GM21367 (cell line): ENCODE results near the gene KLK5.
"Not testable (repeated sequence)": the region's sequence is repeated elsewhere in the genome, so short reads cannot be mapped to it uniquely, and the experiment has no call there.

ENCODE experiments used
- ATAC-seq: cut with Tn5 transposase; IDR thresholded peaks from one replicate; pipeline ENCODE4 v1.9.1; 2021; ENCODE audit not compliant: unreplicated experiment

KLK5 gene

GRCh38 chr19:50952910-50953309 is at the start of gene KLK5:
TSS of gene KLK5 (minus strand) at chr19:50953038. CDS start at chr19:50952657, 381 bp downstream.
- ATAC-seq: no peak

DNA sequence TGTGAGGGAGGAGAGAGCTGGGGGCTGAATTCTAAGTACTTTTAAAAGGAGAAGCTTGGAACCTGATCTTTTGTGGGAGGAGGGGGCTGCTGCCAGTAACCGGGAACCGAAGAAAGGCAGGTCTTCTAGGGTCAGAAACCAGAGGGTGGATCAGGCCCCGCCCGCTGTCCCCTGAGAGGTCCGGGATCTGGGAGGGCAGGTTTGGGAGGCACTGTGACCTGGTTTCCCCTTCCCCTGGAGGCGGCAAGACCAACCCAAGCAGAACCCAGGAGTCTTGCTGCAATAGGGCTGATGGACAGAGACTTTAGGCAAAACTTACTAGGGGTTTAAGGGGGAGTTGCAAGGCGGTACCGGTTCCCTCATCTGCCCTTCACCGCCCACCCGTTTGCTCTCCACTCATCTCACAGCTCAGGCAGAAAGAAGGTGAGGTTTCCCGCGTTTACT is 49.3 kb upstream of the KLK5 start:
- ATAC-seq: no peak

DNA sequence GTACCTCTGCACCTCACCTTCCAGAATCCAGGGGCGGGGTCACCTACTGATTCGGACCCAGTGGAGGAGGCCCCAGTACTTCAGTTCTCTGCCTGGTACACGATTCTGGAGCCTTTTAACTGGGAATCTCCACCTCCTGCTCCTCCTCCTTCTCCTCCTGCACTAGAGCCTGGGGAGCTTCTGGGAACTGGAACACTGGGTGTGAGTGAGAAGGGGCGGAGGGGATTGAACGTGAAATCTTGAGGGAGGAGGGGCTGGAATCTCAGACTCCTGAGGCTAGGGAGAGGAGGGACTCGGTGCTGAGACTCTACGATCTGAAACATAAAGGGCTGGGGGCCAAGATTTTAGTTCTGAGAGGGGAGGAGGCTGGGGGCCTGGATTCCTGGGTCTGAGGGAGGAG is 48.7 kb upstream of the KLK5 start, which contains the start of gene KLK8:
TSS of gene KLK8 (minus strand) at position 90 of the 400 bp plus-strand sequence. CDS start 437 bp downstream, outside the sequence.
- no peak for ATAC-seq

GRCh38 chr19:51000981-51001380 is 48.1 kb upstream of the KLK5 start:
- no peak for ATAC-seq

DNA sequence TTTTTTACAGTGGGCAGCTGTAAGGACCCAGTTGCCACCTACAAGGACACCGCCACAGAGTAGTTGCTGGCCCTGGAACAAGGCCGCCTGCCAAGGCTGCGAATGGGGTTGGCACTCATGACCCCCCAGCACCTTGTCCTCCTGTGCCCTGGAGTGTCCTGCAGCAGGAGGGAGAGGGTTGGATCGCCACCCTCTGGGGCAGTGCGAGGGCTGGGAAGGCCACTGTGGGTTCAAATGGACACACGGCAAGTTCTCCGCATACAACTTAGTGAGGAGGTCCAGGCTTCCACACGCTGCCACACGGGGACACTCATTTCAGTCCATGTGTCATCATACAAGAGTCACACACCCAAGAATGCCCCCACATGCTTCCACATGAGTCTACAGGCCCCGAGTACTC is 47.6 kb upstream of the KLK5 start:
- ATAC-seq: no peak

DNA sequence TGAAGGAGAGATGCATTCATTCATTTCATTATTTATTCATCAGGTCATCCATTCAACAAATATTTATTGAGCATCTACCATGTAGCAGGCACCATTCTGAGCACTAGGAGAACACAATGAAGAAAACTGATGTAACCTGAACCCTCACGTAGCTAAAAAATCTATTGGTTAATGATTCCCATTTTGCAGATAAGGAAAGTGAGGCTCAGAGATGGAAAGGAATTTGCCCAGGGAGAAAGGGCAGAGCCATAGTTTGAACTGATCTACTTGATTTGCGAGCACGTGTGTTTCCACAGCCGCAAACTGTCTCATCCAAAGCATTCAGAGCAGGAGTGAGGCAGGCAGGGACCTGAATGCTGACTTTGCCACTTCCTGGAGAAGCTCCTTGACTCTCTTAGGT is 45.8 kb upstream of the KLK5 start:
- ATAC-seq: no peak

- ATAC-seq: no peak
Observed at GRCh38 chr19:50998061-50998460, 45.2 kb upstream of the KLK5 start.

GRCh38 chr19:50994129-50994528 is 41.3 kb upstream of the KLK5 start:
- ATAC-seq: no peak

- ATAC-seq: no peak
Observed at GRCh38 chr19:50992666-50993035, 39.8 kb upstream of the KLK5 start.

DNA sequence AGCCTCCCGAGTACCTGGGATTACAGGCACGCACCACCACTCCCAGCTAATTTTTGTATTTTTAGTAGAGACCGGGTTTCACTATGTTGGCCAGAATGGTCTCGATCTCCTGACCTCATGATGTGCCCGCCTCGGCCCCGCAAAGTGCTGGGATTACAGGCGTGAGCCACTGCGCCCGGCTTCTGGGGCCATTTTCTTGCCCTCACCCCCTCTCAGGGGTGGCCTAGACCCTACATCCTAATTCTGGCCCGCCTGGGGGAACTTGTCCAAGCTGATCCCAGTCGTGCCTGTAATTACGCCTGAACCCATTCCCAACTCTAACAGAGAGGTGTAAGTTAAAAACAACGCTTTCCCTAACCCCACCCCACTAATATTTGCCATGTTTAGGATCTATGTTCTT is 31.6 kb upstream of the KLK5 start:
- not testable (repeated sequence) for ATAC-seq

DNA sequence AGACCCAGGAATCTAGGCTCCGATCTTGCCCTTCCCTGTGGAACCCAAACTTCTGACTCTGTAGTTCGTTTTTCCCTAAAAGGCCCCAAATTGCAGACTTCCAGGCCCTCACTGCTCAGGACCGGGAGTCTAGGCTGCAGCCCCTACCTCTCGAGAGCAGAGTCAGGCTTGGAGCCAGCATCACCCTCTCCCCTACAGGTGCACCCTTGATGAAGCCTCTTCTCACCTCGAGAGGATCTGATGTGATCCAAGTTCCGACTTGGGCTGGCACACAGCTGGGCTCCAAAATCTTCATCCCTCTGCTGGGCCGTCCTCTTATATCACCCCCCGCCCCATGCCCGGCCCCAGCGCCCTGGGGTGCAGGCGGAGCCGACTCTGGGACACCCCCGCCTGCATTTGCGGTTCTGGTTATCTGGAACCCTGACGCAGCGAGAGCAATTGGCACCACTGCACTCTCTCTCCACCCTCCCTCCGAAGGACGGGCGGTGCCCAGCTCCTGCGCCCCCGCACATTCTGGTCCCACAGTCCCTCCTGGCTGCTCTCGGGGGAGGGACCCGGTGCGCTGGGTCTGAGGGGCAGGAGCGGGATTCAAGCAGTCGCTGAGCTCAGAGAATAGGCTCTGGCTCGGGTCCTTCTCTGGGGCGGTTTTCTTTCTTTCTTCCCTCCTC is 30.9 kb upstream of the KLK5 start, which contains the start of gene KLK7:
TSS of gene KLK7 (minus strand) at position 293 of the 668 bp plus-strand sequence. CDS start 1,518 bp downstream, outside the sequence.
- no peak for ATAC-seq

DNA sequence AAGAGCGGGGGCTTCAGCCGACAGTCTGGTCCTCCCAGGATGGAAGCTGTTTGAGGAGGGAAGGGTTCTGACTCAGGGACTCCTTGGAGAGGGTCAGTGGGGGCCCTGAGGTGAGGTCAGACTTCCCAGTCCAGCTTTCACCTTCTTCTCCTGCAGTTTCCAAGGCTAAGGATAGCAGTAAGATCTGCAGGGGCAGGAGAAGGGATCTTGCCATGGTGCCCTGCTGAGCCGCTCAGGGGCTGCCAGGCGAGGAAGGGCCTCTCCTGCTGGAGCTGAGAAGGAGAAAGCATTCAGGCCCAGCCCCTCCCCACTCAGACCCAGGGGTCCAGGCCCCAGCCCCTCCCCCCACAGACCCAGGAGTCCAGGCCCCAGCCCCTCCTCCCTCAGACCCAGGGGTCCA is 29.3 kb upstream of the KLK5 start:
- ATAC-seq: no peak

GRCh38 chr19:50981587-50982146 is 28.8 kb upstream of the KLK5 start:
- no peak for ATAC-seq

DNA sequence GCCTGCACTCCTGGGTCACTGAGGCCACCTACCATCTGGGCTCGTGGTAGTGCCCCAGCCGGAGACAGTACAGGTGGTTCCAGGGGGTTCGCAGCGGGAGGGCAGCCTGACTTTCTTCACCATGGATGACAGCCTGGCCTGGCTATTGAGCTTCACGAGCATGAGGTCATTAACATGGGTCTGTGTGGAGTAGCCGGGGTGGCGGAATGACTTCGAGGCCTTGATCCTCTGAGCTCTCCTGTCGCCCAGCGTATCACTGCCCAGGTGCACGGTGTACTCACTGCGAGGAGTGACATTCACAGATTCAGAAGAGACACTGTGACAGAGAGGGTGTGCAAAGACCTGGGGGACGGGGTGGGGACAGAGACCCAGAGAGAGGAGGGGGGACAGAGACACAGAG is 27.4 kb upstream of the KLK5 start:
- no peak for ATAC-seq

DNA sequence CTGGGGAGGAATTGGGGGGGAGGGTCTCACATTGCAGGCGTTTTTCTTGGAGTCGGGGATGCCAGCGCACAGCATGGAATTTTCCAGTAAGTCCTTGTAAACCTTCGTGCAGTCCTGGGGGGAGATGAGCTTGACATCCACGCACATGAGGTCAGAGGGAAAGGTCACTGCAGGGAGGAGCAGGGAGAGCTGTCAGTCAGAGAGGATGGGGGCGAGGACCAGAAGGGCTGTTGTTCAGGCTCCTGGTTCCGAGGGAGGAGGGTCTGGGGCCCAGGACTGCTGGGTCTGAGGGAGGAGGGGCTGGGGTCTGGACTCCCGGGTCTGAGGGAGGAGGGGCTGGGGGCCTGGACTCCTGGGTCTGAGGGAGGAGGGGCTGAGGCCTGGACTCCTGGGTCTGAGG is 26.9 kb upstream of the KLK5 start:
- ATAC-seq: no peak

DNA sequence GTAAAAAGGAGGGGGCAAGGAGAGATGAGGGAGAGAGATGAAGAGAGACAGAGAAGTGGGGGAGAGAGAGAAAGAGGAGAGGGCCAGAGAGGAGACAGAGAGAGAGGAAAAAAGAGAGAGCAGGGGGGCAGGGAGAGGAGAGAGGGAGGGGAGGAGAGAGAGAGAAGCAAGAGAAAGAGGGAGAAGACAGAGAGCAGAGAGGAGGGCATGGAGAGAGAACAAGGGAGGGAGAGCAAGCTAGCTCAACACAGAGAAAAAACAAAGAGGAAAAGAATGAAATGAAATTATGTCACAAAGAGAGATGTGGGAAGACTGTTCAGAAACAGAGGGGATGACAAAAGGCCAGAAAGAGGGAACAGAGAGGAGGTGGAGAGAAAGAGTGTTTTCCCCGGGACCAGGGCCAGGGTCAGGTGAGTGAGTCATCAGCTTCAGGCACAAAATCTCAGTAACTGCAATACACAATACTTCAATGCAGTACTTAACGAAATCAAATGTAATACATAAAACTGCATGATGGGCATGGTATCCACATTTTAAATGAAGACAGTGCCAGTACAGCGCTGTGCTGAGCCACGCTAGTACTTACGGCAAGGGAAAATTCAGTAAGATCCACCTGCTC is 26.0 kb upstream of the KLK5 start:
- no peak for ATAC-seq

- ATAC-seq: no peak
Observed at GRCh38 chr19:50977626-50978025, 24.8 kb upstream of the KLK5 start.

DNA sequence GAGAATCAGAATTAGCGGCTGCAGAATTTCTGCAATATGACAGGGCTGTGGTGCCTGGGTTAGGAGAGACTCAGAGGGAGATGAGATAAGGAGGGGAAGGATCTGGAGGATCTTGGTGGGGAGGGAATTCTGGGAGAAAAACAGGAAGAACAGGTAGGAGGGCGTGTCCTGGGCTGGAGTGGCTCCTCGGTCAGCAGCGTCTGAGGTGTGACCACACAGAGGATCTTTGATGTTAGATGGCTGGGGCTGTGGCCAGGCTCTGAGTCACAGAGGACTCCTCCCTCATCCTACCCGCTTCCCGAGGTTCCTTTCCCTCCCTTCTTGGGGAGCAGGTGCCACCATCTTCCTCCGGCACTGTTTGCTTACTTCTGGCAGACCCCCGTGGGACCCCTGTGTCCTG is 22.9 kb upstream of the KLK5 start:
- no peak for ATAC-seq

- no peak for ATAC-seq
Observed at GRCh38 chr19:50974702-50975556, 22.1 kb upstream of the KLK5 start.

DNA sequence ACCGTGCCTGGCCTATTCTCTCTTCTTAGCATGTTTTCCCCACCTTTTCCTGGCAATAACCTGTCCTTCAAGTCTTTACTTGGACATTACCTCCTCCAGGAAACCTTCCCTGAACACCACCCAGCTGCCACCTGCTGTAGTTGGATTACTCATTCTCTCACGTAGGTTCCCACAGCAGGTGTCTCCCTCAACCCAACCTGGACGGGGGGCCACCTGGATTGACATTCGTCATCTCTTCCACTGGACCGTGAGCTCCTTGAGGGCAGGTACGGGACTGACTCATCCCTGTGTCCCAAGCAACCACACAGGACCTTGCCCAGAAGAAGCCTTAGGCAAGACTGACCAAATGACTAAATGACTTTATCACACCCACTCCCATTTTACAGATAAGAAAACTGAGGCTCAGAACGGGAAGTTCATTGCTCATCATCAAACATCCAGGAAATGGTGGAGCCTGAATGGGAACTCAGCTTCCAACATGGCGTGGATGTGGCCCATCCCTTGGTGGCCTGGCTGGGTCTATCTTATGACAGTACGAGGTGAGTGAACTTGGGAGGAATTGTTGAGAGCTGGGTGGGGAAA is 20.0 kb upstream of the KLK5 start:
- ATAC-seq: no peak

GRCh38 chr19:50969810-50970209 is 17.0 kb upstream of the KLK5 start:
- not testable (repeated sequence) for ATAC-seq
